Measurements from ENCODE around the gene FARS2. TPM values are rescaled to one million over a fixed set of nuclear protein-coding genes. Genes with fewer than 3 reads are reported as not detected.

The FARS2 gene
- total RNA-seq, 1 donor from 2014 or later, result 8.2 TPM

- TF ChIP-seq, protein P1, sequence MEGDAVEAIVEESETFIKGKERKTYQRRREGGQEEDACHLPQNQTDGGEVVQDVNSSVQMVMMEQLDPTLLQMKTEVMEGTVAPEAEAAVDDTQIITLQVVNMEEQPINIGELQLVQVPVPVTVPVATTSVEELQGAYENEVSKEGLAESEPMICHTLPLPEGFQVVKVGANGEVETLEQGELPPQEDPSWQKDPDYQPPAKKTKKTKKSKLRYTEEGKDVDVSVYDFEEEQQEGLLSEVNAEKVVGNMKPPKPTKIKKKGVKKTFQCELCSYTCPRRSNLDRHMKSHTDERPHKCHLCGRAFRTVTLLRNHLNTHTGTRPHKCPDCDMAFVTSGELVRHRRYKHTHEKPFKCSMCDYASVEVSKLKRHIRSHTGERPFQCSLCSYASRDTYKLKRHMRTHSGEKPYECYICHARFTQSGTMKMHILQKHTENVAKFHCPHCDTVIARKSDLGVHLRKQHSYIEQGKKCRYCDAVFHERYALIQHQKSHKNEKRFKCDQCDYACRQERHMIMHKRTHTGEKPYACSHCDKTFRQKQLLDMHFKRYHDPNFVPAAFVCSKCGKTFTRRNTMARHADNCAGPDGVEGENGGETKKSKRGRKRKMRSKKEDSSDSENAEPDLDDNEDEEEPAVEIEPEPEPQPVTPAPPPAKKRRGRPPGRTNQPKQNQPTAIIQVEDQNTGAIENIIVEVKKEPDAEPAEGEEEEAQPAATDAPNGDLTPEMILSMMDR (IDR thresholded peaks at IDR 0.05; ENCODE audit: insufficient read depth, low read length, poor library complexity, severe bottlenecking), result no peak
- no peak for DNase-seq (ENCODE audit: low read depth)
- Histone ChIP-seq H3K36me3 (ENCODE audit: control insufficient read depth, insufficient read depth, low read length) (no peaks in the 10 kb centered on the region), H3K4me3 (ENCODE audit: low read depth, low read length) (no peak overlapping the region), H3K27me3 (ENCODE audit: control insufficient read depth, insufficient read depth, low read length) (no peaks in the 10 kb centered on the region)
Measured at GRCh38 chr6:5365436-5366195, 104.3 kb downstream of the FARS2 start.

GRCh38 chr6:5366941-5367340, 105.6 kb downstream of the FARS2 start:
- Histone ChIP-seq H3K4me3 (ENCODE audit: low read depth, low read length) (no peak overlapping the region), H3K36me3 (ENCODE audit: control insufficient read depth, insufficient read depth, low read length) (no peaks in the 10 kb centered on the region), H3K27me3 (ENCODE audit: control insufficient read depth, insufficient read depth, low read length) (no peaks in the 10 kb centered on the region)
- DNase-seq (ENCODE audit: low read depth), result no peak
- TF ChIP-seq, protein P1 (IDR thresholded peaks at IDR 0.05; ENCODE audit: insufficient read depth, low read length, poor library complexity, severe bottlenecking), result no peak

DNA sequence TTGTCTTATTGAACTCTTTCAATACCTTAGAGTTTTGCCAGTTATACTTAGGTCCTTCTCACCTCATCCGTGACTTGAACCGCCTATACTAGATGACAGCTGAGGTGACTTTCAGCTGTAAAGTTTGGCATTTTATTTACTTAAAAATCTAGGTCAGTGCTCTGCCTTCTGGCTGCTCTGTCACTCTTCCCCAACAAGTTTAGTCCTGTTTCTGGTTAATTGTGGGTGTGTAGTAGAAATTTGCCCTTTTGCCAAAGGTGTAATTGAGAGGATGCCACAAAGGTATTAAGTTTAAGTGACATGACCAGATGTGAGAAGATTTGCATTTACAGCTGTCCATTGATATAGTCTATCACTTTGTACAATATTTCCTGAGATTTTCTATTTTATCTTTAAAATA, 106.2 kb downstream of the FARS2 start:
- no peaks in the 10 kb centered on the region for H3K36me3 ChIP-seq (ENCODE audit: control insufficient read depth, insufficient read depth, low read length)
- no peak overlapping the region for H3K4me3 ChIP-seq (ENCODE audit: low read depth, low read length)
- no peak for DNase-seq (ENCODE audit: low read depth)
- TF ChIP-seq, protein P1 (IDR thresholded peaks at IDR 0.05; ENCODE audit: insufficient read depth, low read length, poor library complexity, severe bottlenecking), result no peak
- H3K27me3 ChIP-seq (ENCODE audit: control insufficient read depth, insufficient read depth, low read length), result no peaks in the 10 kb centered on the region

DNA sequence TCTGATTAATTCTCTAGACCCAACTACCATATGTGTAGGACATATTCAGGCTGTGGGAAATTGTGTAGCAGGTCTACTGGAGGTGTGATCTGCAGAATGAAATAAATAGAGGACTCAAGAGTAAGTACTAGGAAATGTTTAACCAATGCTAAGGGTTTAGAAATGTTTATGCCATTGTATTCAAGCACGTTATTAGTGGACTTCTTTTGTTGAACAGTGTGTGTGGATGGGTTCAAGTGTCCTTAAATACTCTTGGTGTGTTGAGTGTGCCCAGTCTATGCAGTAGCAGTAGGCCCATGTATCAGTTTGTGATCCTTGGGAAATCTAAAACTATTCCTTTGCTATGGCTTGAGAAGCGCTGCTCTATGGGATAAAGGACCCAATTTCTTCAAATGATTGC, 112.1 kb downstream of the FARS2 start:
- no peak overlapping the region for H3K4me3 ChIP-seq (ENCODE audit: low read depth, low read length)
- H3K27me3 ChIP-seq (ENCODE audit: control insufficient read depth, insufficient read depth, low read length), result no peaks in the 10 kb centered on the region
- no peak for DNase-seq (ENCODE audit: low read depth)
- TF ChIP-seq, protein P1 (IDR thresholded peaks at IDR 0.05; ENCODE audit: insufficient read depth, low read length, poor library complexity, severe bottlenecking), result no peak
- H3K36me3 ChIP-seq (ENCODE audit: control insufficient read depth, insufficient read depth, low read length), result no peaks in the 10 kb centered on the region

DNA sequence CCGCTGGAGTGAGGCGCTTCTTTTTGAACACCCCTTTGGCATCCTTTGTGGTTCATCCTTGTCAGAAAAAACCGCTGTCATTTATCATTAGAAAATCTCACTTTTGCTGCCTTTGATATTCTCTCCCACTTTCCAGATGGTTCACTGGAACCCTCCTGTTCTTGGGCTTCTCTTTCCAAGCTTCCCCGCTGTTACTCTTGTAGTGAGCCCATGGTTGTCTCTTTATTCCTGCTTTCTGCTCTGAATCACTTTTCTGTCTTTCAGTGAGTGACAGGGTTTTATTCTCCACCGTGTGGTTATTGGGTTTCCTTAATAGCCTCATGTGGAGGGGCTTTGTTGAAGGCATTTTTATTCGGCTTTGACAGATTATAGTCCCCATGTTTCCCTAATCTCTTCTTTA, 117.0 kb downstream of the FARS2 start:
- Histone ChIP-seq H3K36me3 (ENCODE audit: control insufficient read depth, insufficient read depth, low read length) (no peaks in the 10 kb centered on the region), H3K4me3 (ENCODE audit: low read depth, low read length) (no peak overlapping the region), H3K27me3 (ENCODE audit: control insufficient read depth, insufficient read depth, low read length) (no peaks in the 10 kb centered on the region)
- TF ChIP-seq, protein P1 (IDR thresholded peaks at IDR 0.05; ENCODE audit: insufficient read depth, low read length, poor library complexity, severe bottlenecking), result no peak
- DNase-seq (ENCODE audit: low read depth), result no peak

Data from kidney epithelial cell (primary cell).